ENCODE results near the gene DTWD2.

DNA sequence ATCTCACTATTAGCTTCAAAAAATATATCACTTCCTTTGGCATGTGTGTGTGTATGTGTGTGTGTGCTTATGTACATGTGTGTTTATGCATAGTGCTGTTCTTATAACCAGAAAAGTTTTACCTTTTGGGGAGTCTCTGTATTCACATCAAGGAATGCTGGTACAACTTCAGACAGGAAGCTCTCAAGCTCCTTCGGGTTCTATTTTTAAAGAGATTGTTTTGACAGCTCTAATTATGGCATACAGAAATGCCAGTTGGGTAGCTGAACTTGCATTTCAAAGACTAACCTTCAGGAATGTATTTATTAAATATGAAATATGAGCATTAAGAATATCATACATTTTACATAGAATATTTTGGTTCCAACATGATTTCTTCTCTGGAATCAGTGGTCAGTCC, 163.1 kb downstream of the DTWD2 start:
- TF ChIP-seq, protein P1, sequence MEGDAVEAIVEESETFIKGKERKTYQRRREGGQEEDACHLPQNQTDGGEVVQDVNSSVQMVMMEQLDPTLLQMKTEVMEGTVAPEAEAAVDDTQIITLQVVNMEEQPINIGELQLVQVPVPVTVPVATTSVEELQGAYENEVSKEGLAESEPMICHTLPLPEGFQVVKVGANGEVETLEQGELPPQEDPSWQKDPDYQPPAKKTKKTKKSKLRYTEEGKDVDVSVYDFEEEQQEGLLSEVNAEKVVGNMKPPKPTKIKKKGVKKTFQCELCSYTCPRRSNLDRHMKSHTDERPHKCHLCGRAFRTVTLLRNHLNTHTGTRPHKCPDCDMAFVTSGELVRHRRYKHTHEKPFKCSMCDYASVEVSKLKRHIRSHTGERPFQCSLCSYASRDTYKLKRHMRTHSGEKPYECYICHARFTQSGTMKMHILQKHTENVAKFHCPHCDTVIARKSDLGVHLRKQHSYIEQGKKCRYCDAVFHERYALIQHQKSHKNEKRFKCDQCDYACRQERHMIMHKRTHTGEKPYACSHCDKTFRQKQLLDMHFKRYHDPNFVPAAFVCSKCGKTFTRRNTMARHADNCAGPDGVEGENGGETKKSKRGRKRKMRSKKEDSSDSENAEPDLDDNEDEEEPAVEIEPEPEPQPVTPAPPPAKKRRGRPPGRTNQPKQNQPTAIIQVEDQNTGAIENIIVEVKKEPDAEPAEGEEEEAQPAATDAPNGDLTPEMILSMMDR (IDR thresholded peaks at IDR 0.05) = no peak
- no peak for TF ChIP-seq POLR2A (IDR thresholded peaks at IDR 0.05)
